ENCODE measurements around the gene NOP9. TPM values are rescaled to one million over a fixed set of nuclear protein-coding genes. Genes with fewer than 3 reads are reported as not detected.

NOP9 gene
- total RNA-seq, 1 donor from 2014 or later = 42.6 TPM

GRCh38 chr14:24263848-24264247 is 35.8 kb upstream of the NOP9 start:
- intact Hi-C loops (cut with micrococcal nuclease) = no loop called here

- intact Hi-C loops (cut with micrococcal nuclease) = no loop called here
Observed at GRCh38 chr14:24264298-24264697, 35.4 kb upstream of the NOP9 start.

GRCh38 chr14:24266344-24267244 is 33.1 kb upstream of the NOP9 start:
- intact Hi-C loops (cut with micrococcal nuclease) = no loop called here

GRCh38 chr14:24267516-24267915 is 32.1 kb upstream of the NOP9 start:
- intact Hi-C loops (cut with micrococcal nuclease) = no loop called here

- intact Hi-C loops (cut with micrococcal nuclease) = no loop called here
Observed at GRCh38 chr14:24268225-24268624, 31.4 kb upstream of the NOP9 start.

- intact Hi-C loops (cut with micrococcal nuclease) = no loop called here
Observed at GRCh38 chr14:24269368-24269767, 30.3 kb upstream of the NOP9 start.

- intact Hi-C loops (cut with micrococcal nuclease) = loop anchor here (2.0 kb wide), 1 partner anchor 19 kb away; no protein-coding TSS in a partner anchor
Observed at GRCh38 chr14:24269910-24270536, 29.6 kb upstream of the NOP9 start.

- intact Hi-C loops (cut with micrococcal nuclease) = loop anchor here (1.0 to 2.0 kb wide), 12 partner anchors 18 to 172 kb away; partner anchors contain the start of genes DCAF11, GMPR2, MDP1 and NEDD8
Observed at GRCh38 chr14:24270537-24271133, 29.0 kb upstream of the NOP9 start.

- intact Hi-C loops (cut with micrococcal nuclease) = loop anchor here (1.0 to 2.0 kb wide), 12 partner anchors 18 to 171 kb away; partner anchors contain the start of genes DCAF11, GMPR2, MDP1 and NEDD8
Observed at GRCh38 chr14:24271134-24271833, 28.4 kb upstream of the NOP9 start, which contains the start of gene RABGGTA. Gene RABGGTA, minus strand, starts transcription at chr14:24271597. Its CDS starts 482 bp downstream, at chr14:24271115.

- intact Hi-C loops (cut with micrococcal nuclease) = loop anchor here (1.0 to 2.0 kb wide), 12 partner anchors 17 to 170 kb away; partner anchors contain the start of genes DCAF11, GMPR2, MDP1 and NEDD8
Observed at GRCh38 chr14:24271834-24272263, 27.8 kb upstream of the NOP9 start.

GRCh38 chr14:24272467-24272866 is 27.2 kb upstream of the NOP9 start:
- intact Hi-C loops (cut with micrococcal nuclease) = no loop called here

- intact Hi-C loops (cut with micrococcal nuclease) = no loop called here
Observed at GRCh38 chr14:24273422-24273998, 26.1 kb upstream of the NOP9 start.

GRCh38 chr14:24274101-24274543 is 25.5 kb upstream of the NOP9 start:
- intact Hi-C loops (cut with micrococcal nuclease) = no loop called here

- intact Hi-C loops (cut with micrococcal nuclease) = no loop called here
Observed at GRCh38 chr14:24277071-24277470, 22.6 kb upstream of the NOP9 start.

GRCh38 chr14:24277606-24278321 is 21.9 kb upstream of the NOP9 start:
- intact Hi-C loops (cut with micrococcal nuclease) = no loop called here

GRCh38 chr14:24278424-24278823 is 21.2 kb upstream of the NOP9 start:
- intact Hi-C loops (cut with micrococcal nuclease) = no loop called here

GRCh38 chr14:24279301-24280186 is 20.1 kb upstream of the NOP9 start:
- intact Hi-C loops (cut with micrococcal nuclease) = loop anchor here (1.0 kb wide), 1 partner anchor 18 kb away; no protein-coding TSS in a partner anchor

- intact Hi-C loops (cut with micrococcal nuclease) = no loop called here
Observed at GRCh38 chr14:24280797-24281460, 18.7 kb upstream of the NOP9 start.
